AG04450 (cell line): ENCODE data around the gene LCN6. TPM values are rescaled to one million over a fixed set of nuclear protein-coding genes. Genes with fewer than 3 reads are reported as not detected.

ENCODE experiments used
- CTCF ChIA-PET: fragments of 300-600, 350-600 bp; formaldehyde crosslinking; extraction: SDS; loops from one replicate; lab custom pipeline; 2022; ENCODE audit warnings: antibody characterized with exemption, inconsistent platforms; lab: Charles Lee
- POLR2A ChIA-PET: fragments of 350-600 bp; formaldehyde crosslinking; extraction: SDS; loops from one replicate; lab custom pipeline; 2021; ENCODE audit warnings: antibody characterized with exemption, inconsistent platforms; lab: Yijun Ruan, JAX
- DNase-seq: peaks from one replicate; pipeline ENCODE4 v3.0.0-alpha.2; 2011; ENCODE audit warnings: low read depth, low spot score
- H3K27ac ChIP-seq: one replicate; pipeline ENCODE4 v1.5.1; 2012; ENCODE audit warnings: low read depth, low read length, control low read depth
- H3K27me3 ChIP-seq: one replicate; pipeline ENCODE4 v1.6.0; 2012; ENCODE audit warnings: low read length; ENCODE audit not compliant: control insufficient read depth, insufficient read depth
- H3K4me3 ChIP-seq: 2 replicates; pipeline ENCODE4 v1.5.1; 2011; ENCODE audit warnings: mild to moderate bottlenecking, low read depth, low read length, control low read depth
- H3K9me3 ChIP-seq: 2 replicates; pipeline ENCODE4 v1.5.1; 2012; ENCODE audit warnings: low read length; ENCODE audit not compliant: control insufficient read depth, insufficient read depth
- CTCF ChIP-seq: IDR thresholded peaks from 2 replicates; pipeline ENCODE4 v1.5.1; 2011; ENCODE audit warnings: low read depth, low read length, control low read depth, inconsistent platforms
- polyA plus RNA-seq: library from polyadenylated mRNA; depleted of rRNA; stranded (reverse); fragments of >200 nt; gene quantifications from 2 replicates; pipeline ENCODE4 v1.2.3, GENCODE V29; 2011

Gene LCN6
- polyA plus RNA-seq, 1 experiment, result not detected

GRCh38 chr9:136728548-136729123 lies 19.7 kb downstream of the LCN6 start:
- no peak for DNase-seq
- CTCF ChIA-PET, result interaction anchor here (0.6 to 2.3 kb wide), 8 partner anchors 9 to 306 kb away, joined by 3 to 7 read pairs (median 4); no protein-coding TSS in a partner anchor

GRCh38 chr9:136728080-136728547 lies 20.2 kb downstream of the LCN6 start:
- POLR2A ChIA-PET, result interaction anchor here (0.6 to 2.4 kb wide), 24 partner anchors 8 to 619 kb away, joined by 3 to 17 read pairs (median 4); partner anchors contain the start of genes AGPAT2 and MAN1B1
- no peaks in the 10 kb centered on the region for H3K27me3 ChIP-seq
- no peak overlapping the region for H3K27ac ChIP-seq
- CTCF ChIA-PET, result interaction anchor here (0.6 to 2.3 kb wide), 6 partner anchors 8 to 307 kb away, joined by 3 to 7 read pairs (median 4); no protein-coding TSS in a partner anchor
- TF ChIP-seq CTCF, result peak; percentile 79
- H3K9me3 ChIP-seq, result no peaks in the 10 kb centered on the region; the same call in 1 of the 2 replicates
- DNase-seq, result peak; percentile 78
- peak overlapping the region; percentile 76 for H3K4me3 ChIP-seq

More at GRCh38 chr9:136728548-136729123, 19.7 kb downstream of the LCN6 start:
- Histone ChIP-seq H3K27ac (no peak overlapping the region), H3K4me3 (peak overlapping the region; percentile 76), H3K27me3 (no peaks in the 10 kb centered on the region), H3K9me3 (no peaks in the 10 kb centered on the region; the same call in 1 of the 2 replicates)
- TF ChIP-seq CTCF, result no peak
- POLR2A ChIA-PET, result interaction anchor here (0.6 to 2.4 kb wide), 23 partner anchors 8 to 619 kb away, joined by 3 to 17 read pairs (median 4); partner anchors contain the start of genes AGPAT2 and MAN1B1

GRCh38 chr9:136726631-136727191 lies 21.6 kb downstream of the LCN6 start:
- DNase-seq, result no peak
- H3K9me3 ChIP-seq, result no peaks in the 10 kb centered on the region; the same call in 1 of the 2 replicates
- H3K27me3 ChIP-seq, result no peaks in the 10 kb centered on the region
- peak overlapping the region; percentile 39 for H3K27ac ChIP-seq
- TF ChIP-seq CTCF, result peak; percentile 40
- ChIA-PET POLR2A (interaction anchor here (0.6 to 1.8 kb wide), 16 partner anchors 13 to 400 kb away, joined by 3 to 17 read pairs (median 3); partner anchors contain the start of genes AGPAT2 and MAN1B1), CTCF (interaction anchor here (0.6 to 0.7 kb wide), 2 partner anchors 45 to 470 kb away, joined by 6 to 8 read pairs; no protein-coding TSS in a partner anchor)
- peak overlapping the region; percentile 75 for H3K4me3 ChIP-seq

- peak overlapping the region; percentile 75 for H3K4me3 ChIP-seq
- CTCF ChIA-PET, result no interaction called here
- no peaks in the 10 kb centered on the region for H3K27me3 ChIP-seq
- POLR2A ChIA-PET, result interaction anchor here (0.9 kb wide), 1 partner anchor 161 kb away, joined by 7 read pairs; no protein-coding TSS in a partner anchor
- peak overlapping the region; percentile 52 for H3K27ac ChIP-seq
- no peaks in the 10 kb centered on the region; the same call in 1 of the 2 replicates for H3K9me3 ChIP-seq
- TF ChIP-seq CTCF, result no peak
- no peak for DNase-seq
These were observed 22.2 kb downstream of the LCN6 start for GRCh38 chr9:136726118-136726517.
